D341Med (cell line): ENCODE measurements around the gene RUFY3.
"Not testable (repeated sequence)": the region's sequence is repeated elsewhere in the genome, so short reads cannot be mapped to it uniquely, and the experiment has no call there.

Experiments
- DNase-seq: peaks from one replicate; pipeline ENCODE4 v3.0.0; 2012; ENCODE audit warnings: low spot score

RUFY3 gene

DNA sequence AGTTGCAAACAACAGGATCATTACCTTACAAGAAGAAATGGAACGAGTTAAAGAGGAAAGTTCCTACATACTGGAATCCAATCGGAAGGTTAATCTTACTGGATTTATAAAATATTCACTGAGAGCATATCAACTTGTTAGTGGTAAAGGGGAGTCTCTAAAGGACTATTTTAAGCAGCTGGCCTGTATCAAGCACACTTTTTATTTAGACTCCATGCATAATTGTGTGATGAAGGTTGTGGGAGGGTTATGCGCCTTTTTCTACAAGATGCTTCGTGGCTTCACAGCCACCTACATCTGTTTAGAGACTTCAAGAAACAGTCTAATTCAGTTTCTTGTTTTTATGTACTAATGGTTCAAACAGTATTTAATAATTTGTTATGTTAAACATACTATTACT is 61.3 kb downstream of the RUFY3 start:
- no peak for DNase-seq

DNA sequence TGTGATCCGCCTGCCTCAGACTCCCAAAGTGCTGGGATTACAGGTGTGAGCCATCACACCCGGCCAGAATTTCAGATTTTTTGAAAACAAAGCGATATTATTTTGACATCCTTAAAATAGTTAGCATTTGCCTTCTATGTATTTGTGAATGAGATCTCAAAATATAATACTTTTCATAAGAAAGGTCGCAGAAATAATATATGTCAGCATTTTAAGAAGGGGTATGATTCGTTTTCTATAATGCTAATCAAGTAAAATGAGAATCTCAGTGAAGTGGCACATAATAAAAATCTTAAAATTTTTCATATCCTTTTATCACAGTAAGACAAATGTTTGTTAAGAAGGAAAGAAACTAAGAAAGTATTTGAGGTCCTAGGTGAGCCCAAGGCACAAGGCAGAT is 65.7 kb downstream of the RUFY3 start:
- DNase-seq = no peak

DNA sequence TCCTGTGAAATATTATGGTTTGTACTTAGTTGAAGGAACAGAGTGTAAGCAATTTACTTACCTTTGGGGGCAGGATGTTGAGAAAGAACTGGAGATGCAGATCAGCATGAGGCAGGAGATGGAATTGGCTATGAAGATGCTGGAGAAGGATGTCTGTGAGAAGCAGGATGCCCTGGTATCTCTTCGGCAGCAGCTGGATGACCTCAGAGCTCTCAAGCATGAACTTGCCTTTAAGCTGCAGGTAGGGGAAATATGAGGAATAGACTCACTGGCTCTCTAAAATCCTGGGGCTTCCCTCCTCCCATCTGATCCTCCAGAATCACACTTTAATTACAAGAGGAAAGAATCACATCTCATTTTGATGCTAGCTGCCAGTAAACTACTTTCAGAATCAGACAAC is 67.0 kb downstream of the RUFY3 start:
- no peak for DNase-seq

DNA sequence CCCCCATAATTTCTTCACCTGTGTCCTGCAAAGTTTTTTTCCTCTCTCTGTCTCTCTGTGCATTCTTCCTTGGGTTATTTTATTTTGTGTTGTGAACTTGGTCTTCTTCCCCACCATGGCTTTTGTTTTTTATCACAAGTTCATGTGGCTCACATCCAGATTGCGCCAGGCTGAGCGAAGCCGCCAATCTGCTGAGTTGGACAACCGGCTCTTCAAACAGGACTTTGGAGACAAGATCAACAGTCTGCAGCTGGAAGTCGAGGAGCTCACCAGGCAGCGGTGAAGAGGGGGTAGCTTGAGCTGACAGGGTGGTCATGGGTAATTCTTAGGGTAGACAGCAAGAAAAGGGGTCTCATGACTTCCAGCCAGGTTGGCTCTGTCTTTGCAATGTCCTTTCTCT is 71.9 kb downstream of the RUFY3 start:
- DNase-seq = no peak

DNA sequence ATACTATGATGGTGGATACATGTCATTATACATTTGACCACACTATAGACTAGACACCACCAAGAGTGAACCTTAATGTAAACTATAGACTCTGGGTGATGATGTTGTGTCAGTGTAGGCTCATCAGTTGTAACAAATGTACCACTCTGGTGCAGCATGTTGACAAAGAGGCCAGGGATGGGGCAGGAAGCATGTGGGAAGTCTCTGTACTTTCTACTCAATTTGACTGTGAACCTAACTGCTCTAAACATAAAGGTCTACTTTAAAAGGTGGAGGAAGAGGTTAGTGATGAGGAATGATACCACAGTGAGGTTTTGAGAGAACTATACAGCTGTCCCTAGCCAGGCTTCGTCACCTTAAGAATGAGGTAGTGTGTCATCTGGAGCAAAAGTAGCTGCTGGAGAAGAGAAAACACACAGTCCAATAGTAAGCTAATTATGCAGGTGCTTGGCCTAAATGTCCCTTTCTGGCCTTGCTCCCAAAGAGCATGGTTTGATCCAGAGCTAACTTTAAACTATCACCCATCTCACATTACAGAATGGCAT is 79.6 kb downstream of the RUFY3 start:
- DNase-seq = no peak

DNA sequence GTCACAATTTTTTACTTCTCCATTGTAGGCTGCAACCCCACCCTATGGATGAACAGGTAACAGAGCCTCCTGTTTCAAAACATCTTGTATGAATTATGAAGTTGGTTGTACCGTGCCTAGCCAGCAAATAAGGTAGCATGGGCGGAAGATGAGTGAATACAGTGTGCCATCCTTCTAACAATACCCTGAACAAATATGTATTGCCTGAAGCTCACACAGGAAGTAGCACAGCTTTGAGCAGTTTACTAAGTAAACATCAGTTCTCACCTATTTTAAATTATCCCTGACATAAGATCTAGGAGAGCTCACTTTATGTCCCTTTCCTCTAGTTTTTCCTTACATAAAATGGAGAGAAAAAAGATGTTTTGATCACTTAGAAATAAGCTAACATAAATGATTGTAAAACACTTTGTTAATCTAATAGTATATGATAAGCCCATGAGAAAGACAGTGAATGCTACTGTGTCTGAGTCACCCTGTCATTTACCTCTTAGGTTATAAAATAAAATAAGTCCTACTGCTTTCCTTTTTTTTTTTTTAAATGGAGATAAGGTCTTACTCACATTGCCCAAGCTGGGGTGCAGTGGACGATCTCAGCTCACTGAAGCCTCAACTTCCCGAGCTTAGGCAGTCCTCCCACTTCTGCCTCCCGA is 81.3 kb downstream of the RUFY3 start:
- no peak for DNase-seq

DNA sequence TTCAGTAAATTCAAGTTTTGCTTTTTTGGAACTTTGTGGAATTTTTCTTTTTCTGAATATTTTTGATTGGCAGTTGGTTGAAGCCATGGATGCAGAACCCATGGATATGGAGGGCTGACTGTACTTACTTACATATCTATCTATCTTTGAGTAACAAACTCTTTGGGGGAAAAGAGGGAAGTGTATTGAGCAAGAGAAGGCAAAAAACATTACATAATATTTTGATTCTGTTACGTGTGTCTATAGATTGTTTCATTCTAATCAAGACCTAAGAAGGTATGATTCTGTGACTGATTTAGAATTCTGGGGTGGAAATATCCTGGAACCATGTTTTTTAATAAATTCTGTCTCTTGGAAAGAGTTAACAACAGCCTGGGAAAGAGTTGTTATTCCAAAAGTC is 86.4 kb downstream of the RUFY3 start:
- no peak for DNase-seq

DNA sequence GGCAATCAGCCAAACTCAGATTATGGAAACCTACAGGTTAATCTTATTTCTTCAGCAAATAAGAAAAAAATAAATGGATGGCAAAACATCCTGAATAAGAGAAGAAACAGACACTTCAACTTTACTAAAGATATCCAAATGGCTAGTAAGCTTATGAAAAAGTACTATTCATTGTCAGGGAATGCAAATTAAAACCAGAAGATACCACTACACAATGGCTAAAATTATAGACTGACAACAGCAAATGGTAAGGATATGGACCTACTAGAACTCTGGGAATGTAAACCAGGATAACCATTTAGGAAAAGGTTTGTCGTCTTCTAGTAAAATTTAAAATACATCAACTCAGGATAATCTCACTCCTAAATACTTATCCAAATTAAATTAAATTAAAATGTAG is 93.6 kb downstream of the RUFY3 start:
- no peak for DNase-seq

DNA sequence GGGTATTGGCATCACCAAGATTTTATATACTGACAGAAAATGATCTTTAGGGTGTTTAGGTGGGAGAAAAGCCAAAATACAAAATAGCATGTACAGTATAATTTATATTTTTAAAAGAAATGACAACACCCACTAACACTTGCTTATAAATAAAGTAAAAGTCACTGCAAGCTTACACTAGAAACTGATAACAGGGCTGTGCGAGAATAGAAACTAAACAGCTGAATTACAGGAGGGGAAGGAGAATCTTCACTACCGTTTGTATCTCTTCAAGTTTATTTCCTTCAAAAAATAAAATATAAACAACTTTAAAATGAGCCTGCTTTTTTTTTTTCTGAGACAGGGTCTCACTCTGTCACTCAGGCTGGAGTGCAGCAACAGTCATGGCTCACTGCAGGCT is 95.1 kb downstream of the RUFY3 start:
- DNase-seq = no peak

DNA sequence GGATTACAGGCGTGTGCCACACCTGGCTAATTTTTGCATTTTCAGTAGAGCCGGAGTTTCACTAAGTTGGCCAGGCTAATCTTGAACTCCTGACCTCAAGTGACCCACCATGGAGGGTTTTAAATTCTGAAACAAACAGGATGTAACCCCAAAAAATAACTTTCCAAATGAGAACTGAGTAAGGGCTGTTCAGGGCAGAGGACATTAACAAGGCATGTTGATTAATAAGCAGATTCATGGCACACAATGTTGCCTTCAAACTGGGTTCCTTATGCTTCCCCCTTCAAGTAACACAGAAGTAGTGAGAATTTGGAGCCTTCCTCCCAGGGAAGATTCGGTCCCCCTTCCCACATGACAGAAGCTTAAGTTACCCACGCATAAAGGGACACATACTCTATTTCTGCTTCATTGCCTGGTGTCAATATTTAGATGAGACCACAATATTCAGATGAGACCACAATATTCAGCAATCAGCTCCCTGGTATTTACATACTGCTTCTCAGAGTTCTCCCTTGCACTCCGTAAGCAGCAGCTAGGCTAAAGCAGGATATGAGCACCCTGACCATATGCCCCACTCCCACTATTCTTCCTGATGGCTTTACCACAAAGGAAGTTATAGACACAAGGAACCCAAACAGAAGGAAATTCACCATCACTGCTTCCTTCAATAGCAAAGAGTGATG is 96.5 kb downstream of the RUFY3 start:
- no peak for DNase-seq

DNA sequence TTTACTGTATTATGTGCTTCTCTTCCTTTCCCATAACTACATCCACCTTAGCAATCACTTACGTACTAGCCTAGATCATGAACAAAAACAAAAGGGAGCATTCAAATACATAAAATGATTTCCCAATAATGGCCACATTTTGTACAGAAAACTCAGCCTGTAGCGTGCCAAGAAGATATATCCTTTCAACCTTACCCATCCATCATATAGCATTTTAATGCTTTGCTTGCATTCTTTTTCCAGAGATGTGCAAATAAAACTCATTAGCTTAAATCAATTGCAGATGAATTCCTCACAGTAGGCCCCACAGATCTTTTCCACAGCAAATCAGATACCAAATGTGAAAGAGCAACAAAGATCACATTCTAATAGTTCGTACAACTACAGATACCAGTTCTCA is 97.2 kb downstream of the RUFY3 start:
- DNase-seq = no peak

DNA sequence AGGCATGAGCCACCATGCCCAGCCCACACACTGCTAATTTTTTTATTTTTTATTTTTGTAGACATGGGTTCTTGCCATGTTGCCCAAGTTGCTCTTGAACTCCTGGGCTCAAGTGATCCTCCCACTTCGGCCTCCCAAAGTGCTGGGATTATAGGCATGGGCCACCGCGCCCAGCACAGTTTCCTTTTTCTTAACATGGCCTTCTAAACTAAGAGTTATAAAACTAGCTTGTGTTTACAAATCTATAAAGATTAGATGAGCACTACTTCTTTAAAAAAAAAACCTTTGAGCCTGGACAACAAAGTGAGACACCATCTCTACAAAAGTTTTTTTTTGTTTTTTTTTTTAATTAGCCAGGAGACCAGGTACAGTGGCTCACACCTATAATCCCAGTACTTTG is 107.3 kb downstream of the RUFY3 start:
- DNase-seq = no peak

DNA sequence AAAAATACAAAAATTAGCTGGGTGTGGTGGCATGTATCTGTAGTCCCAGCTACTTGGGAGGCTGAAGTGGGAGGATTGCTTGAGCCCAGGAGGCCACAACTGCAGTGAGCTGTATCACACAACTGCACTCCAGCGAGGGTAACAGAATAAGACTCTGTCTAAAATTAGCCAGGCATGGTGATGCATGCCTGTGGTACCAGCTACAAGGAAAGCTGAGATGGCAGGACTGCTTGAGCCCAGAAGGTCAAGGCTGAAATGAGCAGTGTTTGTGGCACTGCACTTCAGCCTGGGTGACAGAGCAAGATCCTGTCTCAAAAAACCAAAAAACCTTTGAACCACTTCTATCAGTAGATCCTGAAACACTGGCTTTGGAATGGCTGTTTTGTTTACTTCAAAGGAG is 107.7 kb downstream of the RUFY3 start:
- DNase-seq = no peak

DNA sequence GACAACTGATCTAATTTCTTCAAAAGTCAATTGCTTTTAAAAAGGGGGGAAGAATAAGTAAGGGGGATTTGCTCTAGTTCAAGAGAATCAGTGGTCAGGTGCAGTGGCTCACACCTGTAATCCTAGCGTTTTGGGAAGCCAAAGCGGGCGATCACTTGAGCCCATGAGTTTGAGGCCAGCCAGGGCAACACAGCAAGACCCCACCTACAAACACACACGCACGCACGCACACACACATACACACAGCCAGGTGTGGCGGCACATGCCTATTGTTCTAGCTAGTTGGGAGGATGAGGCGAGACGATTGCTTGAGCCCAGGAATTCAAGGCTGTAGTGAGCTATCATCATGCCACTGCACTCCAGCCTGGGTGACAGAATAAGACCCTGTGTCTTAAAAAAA is 108.3 kb downstream of the RUFY3 start:
- no peak for DNase-seq

DNA sequence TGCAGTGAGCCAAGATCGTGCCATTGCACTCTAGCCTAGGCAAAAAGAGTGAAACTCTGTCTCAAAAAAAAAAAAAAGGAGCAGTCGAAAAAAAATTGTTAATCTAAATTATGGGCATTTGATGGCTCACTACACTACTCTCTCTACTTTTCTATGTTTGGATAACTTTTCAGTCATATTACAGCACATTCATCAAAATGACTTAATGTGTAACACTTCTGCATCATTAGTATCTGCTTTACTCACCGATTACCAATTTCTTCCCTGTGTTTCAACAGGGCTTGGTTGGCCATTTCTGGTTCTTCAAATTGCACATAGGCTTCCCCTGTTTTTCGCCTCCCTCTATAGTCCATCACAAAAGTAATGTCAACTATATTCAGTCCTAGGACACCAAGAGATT is 109.5 kb downstream of the RUFY3 start:
- no peak for DNase-seq

DNA sequence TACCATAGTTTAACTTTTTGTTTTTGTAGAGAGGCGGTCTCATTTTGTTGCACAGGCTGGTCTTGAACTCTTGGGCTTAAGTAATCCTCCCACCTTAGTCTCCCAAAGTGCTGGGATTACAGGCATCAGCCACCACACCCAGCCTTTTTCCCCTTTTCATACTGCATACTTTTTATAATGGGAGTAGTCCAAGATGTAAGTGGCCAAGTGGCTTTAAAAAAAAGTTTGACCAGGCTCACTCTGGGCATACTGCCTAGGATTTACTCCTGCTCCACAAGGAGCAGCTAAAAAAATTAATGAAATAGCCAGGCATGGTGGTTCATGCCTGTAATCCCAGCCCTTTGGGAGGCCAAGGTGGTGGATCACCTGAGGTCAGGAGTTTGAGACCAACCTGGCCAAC is 111.9 kb downstream of the RUFY3 start:
- DNase-seq = no peak

DNA sequence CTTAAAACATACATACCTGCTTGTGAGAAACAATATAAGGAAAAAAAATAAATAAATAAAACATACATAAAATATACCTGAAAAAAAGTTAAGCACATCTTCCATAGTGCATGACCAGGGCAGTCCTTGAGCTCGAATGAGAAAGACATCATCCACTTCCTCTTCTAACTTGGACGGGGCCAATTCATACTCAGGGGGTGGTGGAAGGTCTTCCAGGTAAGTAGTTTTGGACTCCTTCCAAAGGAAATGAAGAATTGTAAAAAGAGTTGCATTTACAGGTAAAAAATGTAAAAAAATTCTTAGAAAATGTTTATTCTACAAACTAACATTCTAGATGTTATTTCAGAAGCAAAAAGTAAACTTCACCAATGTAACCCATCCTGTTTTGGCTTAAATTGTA is 114.3 kb downstream of the RUFY3 start:
- no peak for DNase-seq

DNA sequence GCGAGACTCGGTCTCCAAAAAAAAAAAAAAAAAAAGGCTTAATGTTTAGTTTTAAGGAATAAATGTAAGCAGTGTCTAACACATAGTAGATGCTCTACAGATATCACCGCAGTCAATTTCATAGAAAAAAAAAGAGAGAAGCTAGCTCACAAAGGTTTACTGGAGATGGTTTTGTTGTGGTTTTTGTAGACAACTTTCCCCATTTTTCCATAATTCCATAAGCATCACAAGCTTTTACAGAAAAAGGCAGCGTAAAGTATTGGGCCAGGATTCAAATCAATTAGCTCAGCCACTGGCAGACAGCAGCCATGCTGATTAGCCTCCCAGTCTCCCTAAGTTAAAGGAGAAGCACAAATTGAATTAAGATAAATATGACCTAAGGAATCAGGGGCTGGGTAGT is 116.4 kb downstream of the RUFY3 start:
- peak; percentile 28 for DNase-seq

DNA sequence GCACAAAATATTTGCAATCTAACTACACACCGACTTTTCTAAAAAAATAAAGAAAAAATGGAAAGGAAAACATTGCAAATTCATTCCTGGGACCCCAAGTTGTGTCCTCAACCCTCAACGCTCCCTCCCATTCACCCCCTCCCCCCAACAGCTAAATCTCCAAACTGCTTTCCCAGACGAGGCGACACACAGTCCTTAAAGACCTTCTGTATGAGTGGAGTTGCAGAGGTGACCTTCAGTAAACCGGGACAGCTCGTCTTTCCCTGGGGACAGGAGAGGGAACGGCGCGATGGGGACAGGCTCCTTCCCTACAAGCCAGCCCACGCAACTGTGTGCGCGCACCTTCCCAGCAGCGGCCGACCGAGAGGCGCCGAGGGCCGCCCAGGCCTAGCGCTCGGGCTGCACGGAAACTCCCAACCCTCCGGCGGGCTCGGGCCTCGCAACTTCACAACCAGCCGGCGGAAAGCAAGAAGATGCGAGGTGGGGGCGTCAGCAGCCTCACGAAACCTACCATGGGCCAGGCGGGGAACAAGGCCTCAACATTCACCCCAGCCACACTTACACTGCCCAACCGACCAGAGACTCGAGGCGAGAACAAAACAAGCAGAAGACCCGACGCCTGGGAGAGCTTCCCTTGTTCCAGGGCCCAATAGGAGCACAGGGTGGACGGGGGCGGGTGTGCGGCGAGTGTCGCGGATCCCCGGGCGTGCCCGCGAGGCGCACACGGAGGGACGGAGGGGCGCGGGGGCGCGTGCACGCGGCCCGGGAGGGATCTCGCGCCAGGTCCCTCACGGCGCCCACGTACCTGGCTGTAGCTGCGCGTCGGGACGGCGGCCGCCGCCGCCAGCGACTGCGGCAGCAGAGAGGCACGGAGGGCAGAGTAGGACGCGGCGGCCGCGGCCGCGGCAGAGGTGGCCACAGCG is 117.2 kb downstream of the RUFY3 start:
- DNase-seq = peak; percentile 80

DNA sequence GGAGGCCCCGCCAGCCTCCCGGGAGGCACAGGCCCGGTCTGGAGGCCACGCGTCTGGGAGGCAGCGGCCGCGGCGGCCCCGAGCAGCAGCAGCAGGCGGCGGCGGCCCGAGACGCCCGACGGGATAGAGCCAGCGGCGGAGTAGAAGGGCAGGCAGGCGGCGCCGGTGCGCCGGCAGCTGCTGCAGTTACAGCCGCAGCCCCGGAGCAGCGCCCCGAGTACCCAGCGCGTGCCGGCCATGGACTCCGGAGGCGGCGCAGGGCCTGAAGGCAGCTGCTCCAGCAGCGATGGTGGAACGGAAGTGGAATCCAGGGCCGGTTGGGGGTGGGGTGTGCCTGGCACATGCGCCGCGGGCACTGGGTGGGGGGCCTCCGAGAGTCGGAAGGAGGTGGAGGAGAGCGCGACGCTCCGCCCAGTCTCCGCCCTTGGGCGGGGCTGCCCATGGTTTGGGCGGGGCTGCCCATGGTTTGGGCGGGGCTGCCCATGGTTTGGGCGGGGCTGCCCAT is 117.9 kb downstream of the RUFY3 start, which contains the start of gene GRSF1:
Gene GRSF1 (minus strand): TSS at position 302 of the 505 bp plus-strand sequence. CDS start 63 bp downstream, at position 239.
- DNase-seq = peak; percentile 96

DNA sequence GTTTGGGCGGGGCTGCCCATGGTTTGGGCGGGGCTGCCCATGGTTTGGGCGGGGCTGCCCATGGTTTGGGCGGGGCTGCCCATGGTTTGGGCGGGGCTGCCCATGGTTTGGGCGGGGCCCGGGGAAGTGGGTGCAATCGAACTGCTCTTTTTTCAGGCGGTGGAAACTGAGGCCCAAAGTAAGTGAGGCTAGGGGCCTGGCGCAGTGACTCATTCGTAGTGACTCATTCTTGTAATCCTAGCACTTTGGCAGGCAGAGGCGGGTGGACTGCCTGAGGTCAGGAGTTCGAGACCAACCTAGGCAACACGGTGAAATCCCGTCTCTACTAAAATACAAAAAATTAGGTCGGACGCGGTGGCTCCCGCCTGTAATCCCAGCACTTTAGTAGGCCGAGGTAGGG is 118.4 kb downstream of the RUFY3 start:
- DNase-seq = peak; percentile 51

DNA sequence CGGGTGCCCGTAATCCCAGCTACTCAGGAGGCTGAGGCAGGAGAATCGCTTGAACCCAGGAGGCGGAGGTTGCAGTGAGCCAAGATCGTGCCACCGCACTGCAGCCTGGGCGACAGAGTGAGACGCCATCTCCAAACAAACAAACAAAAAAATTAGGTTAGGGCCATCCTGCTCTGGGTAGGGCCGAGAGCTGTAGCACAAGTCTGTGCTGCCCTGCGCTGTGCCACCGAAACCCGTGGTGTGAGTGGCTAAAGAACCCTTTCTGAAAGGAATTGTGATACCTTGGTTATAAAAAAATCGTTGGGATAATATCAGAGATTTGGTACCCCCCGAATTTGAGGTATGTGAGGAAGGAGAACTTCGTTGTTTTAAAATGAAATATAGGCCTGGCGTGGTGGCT is 118.9 kb downstream of the RUFY3 start:
- DNase-seq = not testable (repeated sequence)
